GM13977 (cell line): Measurements from ENCODE around the gene DISC1.

ENCODE experiments used
- DNase-seq: peaks from one replicate; pipeline ENCODE4 v3.0.0; 2012; ENCODE audit warnings: low spot score
- CTCF ChIP-seq: IDR thresholded peaks from 2 replicates; pipeline ENCODE4 v1.5.1; 2012; ENCODE audit warnings: mild to moderate bottlenecking, control low read depth; ENCODE audit not compliant: insufficient read depth; ENCODE audit errors: extremely low read depth, missing control alignments
- in situ Hi-C: fragments of 300-500 bp; cut with MboI; formaldehyde crosslinking; loops from one replicate; pipeline ENCODE4 v1.12.0; 2022; ENCODE audit warnings: low sequenced_read_pairs, low pct_unique_long_range_greater_than_20kb, mixed read lengths, inconsistent platforms; ENCODE audit not compliant: unreplicated experiment

Gene DISC1

GRCh38 chr1:231919886-231920285 lies 293.3 kb downstream of the DISC1 start:
- in situ Hi-C loops = no loop called here
- TF ChIP-seq CTCF = no peak
- DNase-seq = no peak

GRCh38 chr1:231921646-231922345 lies 295.2 kb downstream of the DISC1 start:
- no peak for TF ChIP-seq CTCF
- no peak for DNase-seq
- in situ Hi-C loops = no loop called here

- no peak for DNase-seq
- in situ Hi-C loops = no loop called here
Observed at GRCh38 chr1:231923491-231924041, 297.0 kb downstream of the DISC1 start.

GRCh38 chr1:231924180-231924579 lies 297.6 kb downstream of the DISC1 start:
- no peak for DNase-seq
- in situ Hi-C loops = no loop called here

More at GRCh38 chr1:231923491-231924041, 297.0 kb downstream of the DISC1 start:
- no peak for TF ChIP-seq CTCF

GRCh38 chr1:231925864-231926263 lies 299.3 kb downstream of the DISC1 start:
- in situ Hi-C loops = no loop called here

More at GRCh38 chr1:231924180-231924579, 297.6 kb downstream of the DISC1 start:
- TF ChIP-seq CTCF = no peak

GRCh38 chr1:231926340-231926739 lies 299.8 kb downstream of the DISC1 start:
- in situ Hi-C loops = no loop called here
- no peak for DNase-seq
- TF ChIP-seq CTCF = no peak

More at GRCh38 chr1:231925864-231926263, 299.3 kb downstream of the DISC1 start:
- no peak for DNase-seq
- no peak for TF ChIP-seq CTCF
